Measurements from ENCODE around the gene SLC2A6.

Gene SLC2A6

DNA sequence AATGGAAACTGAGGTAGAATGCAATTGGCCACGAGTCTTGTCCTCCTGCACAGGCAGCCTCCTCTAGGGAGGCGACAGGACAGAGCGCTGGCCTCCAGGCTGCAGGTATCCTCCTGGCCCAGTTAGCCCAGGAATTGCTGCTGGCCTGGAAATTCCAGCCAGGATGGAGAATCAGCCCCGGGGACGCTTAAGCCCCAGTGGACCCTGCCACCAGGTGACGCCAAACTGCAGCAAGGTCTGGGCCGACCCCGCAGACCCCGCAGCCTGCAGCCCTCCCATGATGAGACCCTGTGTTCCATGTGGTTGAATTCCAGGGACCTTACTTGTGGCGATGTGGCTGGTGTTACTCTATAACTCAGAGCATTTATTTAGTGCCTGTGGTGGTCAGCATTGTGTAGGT is 11.8 kb downstream of the SLC2A6 start:
- Histone ChIP-seq H4K20me1 (ENCODE audit: insufficient read depth, low read length) (no peaks in the 10 kb centered on the region), H3F3A (ENCODE audit: insufficient read depth, low read length) (no peaks in the 10 kb centered on the region), H3K27ac (ENCODE audit: low read depth, low read length, poor library complexity, severe bottlenecking) (no peak overlapping the region), H3K4me1 (ENCODE audit: insufficient read depth, low read length, severe bottlenecking) (no peaks in the 10 kb centered on the region), H3K36me3 (ENCODE audit: insufficient read depth, low read length) (peaks cover 8% of the 10 kb centered on the region; the same call in 1 of the 2 replicates), H3K4me2 (ENCODE audit: low read length) (no peak overlapping the region), H3K79me2 (ENCODE audit: insufficient read depth, low read length) (no peaks in the 10 kb centered on the region), H3K27me3 (ENCODE audit: insufficient read depth, low read length) (no peaks in the 10 kb centered on the region; the same call in 1 of the 2 replicates), H3K4me3 (ENCODE audit: low read depth, low read length, poor library complexity, severe bottlenecking) (no peak overlapping the region), H3K9me3 (ENCODE audit: low read length) (no peaks in the 10 kb centered on the region), H2AFZ (ENCODE audit: low read length) (no peak overlapping the region), H3K9ac (ENCODE audit: low read length) (no peak overlapping the region), H3K9me2 (ENCODE audit: low read depth, low read length) (no peaks in the 10 kb centered on the region)
- TF ChIP-seq EZH2 (IDR thresholded peaks at IDR 0.05; ENCODE audit: borderline replicate concordance, low read length): no peak
- TF ChIP-seq CTCF (IDR thresholded peaks at IDR 0.05; ENCODE audit: low read length): peak; percentile 23; the same call in 1 of the 2 replicates

DNA sequence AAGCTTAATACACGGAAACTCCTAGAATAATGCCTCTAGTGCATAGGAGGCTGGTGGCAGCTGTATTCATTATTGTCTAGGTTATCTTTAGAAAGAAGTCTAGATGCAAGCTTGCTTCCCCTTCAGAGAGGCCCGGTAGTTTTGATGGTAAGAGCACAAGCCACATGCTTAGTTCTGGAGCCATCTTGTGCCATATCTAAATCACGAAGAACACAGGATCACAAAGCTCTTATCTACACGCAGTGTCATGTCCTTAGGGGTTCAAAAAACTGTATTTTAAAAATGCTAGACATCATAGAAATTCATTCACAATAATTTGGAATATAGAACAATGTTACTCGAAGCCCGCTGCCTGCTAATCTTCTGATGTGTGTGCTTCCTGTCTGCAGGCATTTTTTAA is 12.9 kb downstream of the SLC2A6 start:
- no peak for TF ChIP-seq EZH2 (IDR thresholded peaks at IDR 0.05; ENCODE audit: borderline replicate concordance, low read length)
- no peak for TF ChIP-seq CTCF (IDR thresholded peaks at IDR 0.05; ENCODE audit: low read length)
- H3K9ac ChIP-seq (ENCODE audit: low read length): no peak overlapping the region
- no peak overlapping the region for H2AFZ ChIP-seq (ENCODE audit: low read length)
- H3K9me3 ChIP-seq (ENCODE audit: low read length): no peaks in the 10 kb centered on the region
- H3K4me2 ChIP-seq (ENCODE audit: low read length): no peak overlapping the region
- H3K36me3 ChIP-seq (ENCODE audit: insufficient read depth, low read length): no peaks in the 10 kb centered on the region
- H3F3A ChIP-seq (ENCODE audit: insufficient read depth, low read length): no peaks in the 10 kb centered on the region
- peaks cover under 1% of the 10 kb centered on the region for H3K4me1 ChIP-seq (ENCODE audit: insufficient read depth, low read length, severe bottlenecking)
- H3K4me3 ChIP-seq (ENCODE audit: low read depth, low read length, poor library complexity, severe bottlenecking): no peak overlapping the region
- no peaks in the 10 kb centered on the region; the same call in 1 of the 2 replicates for H3K27me3 ChIP-seq (ENCODE audit: insufficient read depth, low read length)
- H3K9me2 ChIP-seq (ENCODE audit: low read depth, low read length): no peaks in the 10 kb centered on the region
- no peaks in the 10 kb centered on the region for H4K20me1 ChIP-seq (ENCODE audit: insufficient read depth, low read length)
- H3K27ac ChIP-seq (ENCODE audit: low read depth, low read length, poor library complexity, severe bottlenecking): no peak overlapping the region
- H3K79me2 ChIP-seq (ENCODE audit: insufficient read depth, low read length): no peaks in the 10 kb centered on the region

- Histone ChIP-seq H2AFZ (ENCODE audit: low read length) (no peak overlapping the region), H3K9ac (ENCODE audit: low read length) (no peak overlapping the region), H3K4me3 (ENCODE audit: low read depth, low read length, poor library complexity, severe bottlenecking) (no peak overlapping the region), H3K27me3 (ENCODE audit: insufficient read depth, low read length) (no peaks in the 10 kb centered on the region; the same call in 1 of the 2 replicates), H3K4me2 (ENCODE audit: low read length) (no peak overlapping the region), H3K27ac (ENCODE audit: low read depth, low read length, poor library complexity, severe bottlenecking) (no peak overlapping the region), H3F3A (ENCODE audit: insufficient read depth, low read length) (no peaks in the 10 kb centered on the region), H3K4me1 (ENCODE audit: insufficient read depth, low read length, severe bottlenecking) (peaks cover 6% of the 10 kb centered on the region), H3K9me2 (ENCODE audit: low read depth, low read length) (no peaks in the 10 kb centered on the region), H3K9me3 (ENCODE audit: low read length) (no peaks in the 10 kb centered on the region), H3K79me2 (ENCODE audit: insufficient read depth, low read length) (no peaks in the 10 kb centered on the region), H3K36me3 (ENCODE audit: insufficient read depth, low read length) (no peaks in the 10 kb centered on the region), H4K20me1 (ENCODE audit: insufficient read depth, low read length) (no peaks in the 10 kb centered on the region)
- TF ChIP-seq CTCF (IDR thresholded peaks at IDR 0.05; ENCODE audit: low read length) (no peak), EZH2 (IDR thresholded peaks at IDR 0.05; ENCODE audit: borderline replicate concordance, low read length) (no peak)
Measured at GRCh38 chr9:133464638-133465037, 14.3 kb downstream of the SLC2A6 start.

All from OCI-LY1 (cell line).